ENCODE results near the gene MICU2.
"Not testable (repeated sequence)": the region's sequence is repeated elsewhere in the genome, so short reads cannot be mapped to it uniquely, and the experiment has no call there.

Gene MICU2

DNA sequence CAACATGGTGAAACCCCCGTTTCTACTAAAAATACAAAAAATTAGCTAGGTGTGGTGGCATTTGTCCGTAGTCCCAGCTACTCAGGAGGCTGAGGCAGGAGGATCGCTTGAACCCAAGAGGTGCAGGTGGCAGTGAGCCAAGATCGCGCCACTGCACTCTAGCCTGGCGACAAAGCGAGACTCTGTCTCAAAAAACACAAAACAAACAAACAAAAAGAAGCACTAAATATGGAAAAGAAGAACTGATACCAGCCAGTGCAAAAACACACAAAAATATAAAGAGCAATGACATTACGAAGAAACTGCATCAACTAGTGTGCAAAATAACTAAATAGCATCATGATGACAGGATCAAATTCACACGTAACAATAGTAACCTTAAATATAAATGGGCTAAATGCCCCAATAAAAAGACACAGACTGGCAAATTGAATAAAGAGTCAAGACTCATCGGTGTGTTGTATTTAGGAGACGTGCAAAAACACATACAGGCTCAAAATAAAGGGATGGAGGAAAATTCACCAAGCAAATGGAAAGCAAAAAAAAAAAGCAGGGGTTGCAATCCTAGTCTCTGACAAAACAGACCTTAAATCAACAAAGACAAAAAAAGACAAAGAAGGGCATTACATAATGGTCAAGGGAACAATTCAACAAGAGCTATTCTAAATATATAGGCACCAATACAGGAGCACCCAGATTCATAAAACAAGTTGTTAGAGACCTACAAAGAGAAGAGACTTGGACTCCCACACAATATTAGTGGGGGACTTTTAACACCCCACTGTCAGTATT is 13.1 kb downstream of the MICU2 start:
- not testable (repeated sequence) for DNase-seq

DNA sequence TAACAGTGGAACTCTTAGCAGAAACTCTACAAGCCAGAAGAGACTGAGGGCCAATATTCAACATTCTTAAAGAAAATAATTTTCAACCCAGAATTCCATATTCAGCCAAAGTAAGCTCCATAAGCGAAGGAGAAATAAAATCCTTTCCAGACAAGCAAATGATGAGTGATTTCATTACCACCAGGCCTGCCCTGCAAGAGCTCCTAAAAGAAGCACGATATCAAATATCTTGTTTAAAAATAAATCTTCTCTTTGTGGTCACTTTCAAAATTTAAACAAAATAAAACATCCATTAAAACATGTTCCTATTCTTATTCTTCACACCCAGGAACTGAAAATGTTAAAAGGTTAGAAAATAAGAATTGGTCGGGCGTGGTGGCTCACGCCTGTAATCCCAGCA is 13.7 kb downstream of the MICU2 start:
- no peak for DNase-seq

DNA sequence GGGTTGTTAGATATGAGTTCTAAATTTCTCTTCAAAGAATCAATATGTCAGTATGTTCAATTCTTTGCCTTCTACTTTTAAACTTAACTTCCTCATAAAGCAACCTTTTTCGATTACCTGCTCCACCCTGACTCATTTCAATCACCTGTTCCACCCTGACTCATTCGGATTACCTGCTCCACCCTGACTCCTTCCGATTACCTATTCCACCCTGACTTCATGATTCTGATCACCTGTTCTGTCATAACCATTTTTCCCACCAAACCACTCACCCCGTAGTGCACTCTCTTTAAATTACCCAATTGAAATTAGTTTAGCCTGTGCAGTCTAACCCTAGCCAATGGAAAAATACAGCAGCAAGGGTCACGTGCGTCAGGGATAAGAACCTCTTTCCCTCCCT is 14.5 kb downstream of the MICU2 start:
- not testable (repeated sequence) for DNase-seq

DNA sequence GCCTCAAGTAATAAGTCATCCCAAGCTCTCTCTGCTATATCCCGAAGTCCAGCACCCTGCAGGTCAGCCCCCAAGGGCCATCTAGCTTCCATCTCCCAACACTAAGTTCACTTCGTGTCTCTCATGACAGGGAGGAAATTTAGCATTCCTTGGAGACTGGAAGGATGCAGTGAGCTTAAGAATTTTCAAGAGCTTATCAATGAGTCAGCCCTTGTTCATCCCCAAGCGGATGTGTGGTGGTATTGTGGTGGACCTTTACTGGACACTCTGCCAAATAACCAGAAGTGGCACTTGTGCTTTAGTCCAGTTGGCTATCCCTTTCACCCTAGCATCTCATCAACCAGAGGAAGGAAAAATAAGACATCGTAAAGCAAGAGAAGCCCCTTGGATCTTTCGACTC is 15.6 kb downstream of the MICU2 start:
- not testable (repeated sequence) for DNase-seq

DNA sequence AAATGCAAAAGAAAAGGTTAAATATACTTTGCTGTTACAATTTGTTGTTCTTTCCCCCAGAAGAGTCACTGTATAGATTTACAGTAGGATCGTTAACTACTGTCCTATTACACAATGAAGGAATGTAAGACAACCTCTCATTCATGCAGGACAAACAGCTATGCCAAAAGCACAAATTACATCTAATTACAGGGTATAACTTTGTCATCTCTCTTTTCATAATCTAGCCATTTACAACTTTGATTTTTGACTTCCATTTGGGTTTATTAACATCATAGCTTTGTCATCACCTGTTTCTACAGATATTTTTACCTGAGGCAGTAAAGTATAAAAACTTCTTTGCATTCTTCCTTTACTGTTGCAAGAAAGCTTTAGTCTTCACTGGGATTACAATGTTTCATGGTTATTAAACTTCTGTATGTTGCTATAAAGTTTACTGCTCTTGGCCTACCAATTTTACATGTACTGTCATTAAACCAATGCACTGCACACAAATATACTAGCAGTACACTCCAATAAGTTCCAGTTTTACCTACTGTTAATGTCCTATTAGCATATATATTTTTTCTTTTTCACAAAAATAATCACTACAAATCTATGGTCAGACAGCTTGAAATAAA is 18.9 kb downstream of the MICU2 start:
- DNase-seq, result no peak

DNA sequence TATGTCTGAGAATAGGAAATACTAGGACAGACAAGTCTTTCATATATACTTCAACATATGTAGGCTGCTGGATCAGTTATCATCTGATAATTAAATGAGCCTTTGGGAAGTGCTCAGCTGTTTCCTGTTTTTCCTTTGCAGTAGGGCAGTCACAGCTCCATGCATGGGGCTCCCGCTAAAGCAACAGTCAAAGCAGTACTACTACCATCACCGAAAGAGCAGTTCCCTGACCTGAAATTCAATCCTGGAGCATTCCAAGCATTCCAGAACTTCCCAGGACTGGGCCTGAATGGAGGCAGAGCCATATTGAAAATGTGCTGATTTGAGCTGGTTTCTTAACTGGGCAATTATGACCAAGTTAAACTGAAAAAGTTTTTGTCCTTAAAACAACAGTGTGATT is 20.5 kb downstream of the MICU2 start:
- no peak for DNase-seq

DNA sequence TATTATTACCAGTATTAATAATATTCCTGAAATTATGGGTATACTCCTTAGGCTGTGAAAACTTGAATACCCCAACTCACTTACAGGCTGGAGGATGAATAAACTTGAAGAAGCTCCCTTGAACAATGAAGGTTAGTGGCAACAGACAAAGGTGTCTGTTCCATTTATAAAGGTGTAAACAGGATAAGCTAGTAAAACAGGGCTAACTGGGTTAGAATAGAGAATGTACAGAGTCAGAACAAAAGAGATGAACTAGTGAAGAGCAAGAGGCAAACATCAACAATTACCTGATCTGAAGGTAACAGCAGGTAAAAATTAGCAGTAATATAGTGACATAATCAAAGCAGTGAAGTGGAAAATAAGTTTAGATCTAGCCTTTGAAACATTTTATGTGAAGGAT is 23.2 kb downstream of the MICU2 start:
- DNase-seq, result no peak

DNA sequence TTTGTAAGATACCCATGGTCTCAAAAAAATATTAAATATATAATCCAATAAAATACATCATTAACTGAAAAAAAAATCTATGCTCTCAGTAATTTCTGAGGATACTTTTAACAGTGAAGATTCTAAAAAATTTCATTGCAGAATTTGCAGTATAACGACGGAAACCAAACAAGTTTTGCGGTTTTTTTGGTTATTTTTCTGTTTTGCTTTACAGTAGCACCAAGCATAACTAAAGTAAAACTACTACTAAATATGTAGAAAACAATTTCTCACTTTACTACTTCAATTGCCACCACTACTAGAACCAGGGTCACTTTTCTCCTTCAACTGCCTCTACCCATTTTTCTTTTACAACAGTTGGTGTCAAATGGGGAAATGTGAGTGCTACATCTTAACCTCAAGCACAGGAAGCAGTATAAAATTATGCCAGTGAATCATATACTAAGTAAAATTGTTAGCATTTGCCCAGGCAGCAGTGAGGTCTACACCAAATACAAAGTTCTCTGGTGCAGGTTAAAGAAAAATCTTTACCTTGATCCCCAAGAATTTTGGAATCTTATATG is 24.1 kb downstream of the MICU2 start:
- no peak for DNase-seq

DNA sequence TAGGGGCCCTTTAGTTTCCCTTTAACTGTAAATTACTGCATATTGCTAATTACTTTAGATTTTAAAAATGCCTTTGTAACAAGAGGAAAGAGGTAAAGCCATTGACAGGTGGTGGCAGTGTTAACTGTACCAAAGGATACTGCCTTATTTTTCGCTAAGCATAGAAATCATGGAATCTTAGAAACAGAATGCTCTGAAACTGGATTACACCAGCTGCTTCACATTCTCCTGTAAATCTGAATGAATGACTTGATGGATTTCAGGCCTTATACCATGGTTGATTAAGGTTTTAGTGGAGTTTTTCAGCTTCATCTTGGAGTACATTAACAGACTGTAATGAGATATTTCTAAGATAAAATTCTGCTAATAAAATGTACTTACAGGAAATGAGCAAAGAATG is 25.2 kb downstream of the MICU2 start:
- no peak for DNase-seq

DNA sequence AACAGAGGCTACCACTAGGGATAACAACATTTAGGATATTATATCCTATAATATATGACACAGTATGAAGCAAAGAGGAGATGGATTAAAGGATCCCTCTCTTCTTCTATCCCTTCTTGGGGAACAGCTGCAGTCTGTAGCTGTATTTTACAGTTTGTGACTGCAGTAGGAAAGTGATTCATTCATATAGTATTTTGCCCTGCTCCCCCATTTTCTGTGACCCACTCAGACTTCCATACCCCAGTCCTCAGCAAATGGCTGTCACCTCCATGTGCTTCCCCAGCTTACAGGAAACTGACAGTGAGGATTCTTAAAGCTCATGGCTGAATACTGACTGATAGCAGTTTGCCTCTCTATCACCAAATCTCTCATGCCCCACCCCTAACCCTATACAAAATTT is 27.5 kb downstream of the MICU2 start:
- DNase-seq, result no peak

DNA sequence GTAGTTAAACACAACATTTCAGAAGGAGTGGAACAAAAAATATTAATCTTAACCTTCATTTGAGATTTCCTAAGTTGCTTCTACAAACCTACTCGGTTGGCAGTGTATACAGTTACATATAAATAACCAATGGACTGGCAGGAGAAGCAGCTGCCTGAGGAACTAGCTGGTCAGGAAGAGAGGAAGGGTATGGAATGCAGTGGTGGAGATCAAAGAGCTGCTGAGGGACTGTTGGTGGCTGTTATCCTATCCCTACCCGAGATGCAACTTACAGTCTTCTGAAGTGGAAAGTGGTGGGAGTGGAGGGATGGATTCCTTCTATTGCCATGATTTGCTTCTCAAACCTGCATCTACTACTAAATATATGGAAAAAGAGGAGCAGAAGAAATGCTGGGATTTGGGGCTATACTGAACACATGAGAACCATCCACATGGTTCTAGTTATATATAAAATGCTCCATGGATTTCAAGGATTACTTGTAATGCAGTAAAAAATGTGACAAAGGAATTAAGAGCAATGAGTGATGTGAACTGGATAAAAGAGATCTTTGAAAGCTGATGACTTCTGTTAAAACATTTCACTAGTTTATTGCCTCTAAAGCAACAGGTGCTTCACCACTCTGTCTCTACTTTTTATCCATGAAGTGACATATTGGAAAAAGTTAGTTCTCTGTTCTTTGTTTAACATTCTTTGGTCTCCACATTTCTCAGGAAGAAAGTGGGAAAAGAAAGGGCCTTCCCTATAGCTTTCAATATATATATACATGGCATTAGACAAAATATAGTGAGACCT is 29.9 kb downstream of the MICU2 start:
- no peak for DNase-seq

DNA sequence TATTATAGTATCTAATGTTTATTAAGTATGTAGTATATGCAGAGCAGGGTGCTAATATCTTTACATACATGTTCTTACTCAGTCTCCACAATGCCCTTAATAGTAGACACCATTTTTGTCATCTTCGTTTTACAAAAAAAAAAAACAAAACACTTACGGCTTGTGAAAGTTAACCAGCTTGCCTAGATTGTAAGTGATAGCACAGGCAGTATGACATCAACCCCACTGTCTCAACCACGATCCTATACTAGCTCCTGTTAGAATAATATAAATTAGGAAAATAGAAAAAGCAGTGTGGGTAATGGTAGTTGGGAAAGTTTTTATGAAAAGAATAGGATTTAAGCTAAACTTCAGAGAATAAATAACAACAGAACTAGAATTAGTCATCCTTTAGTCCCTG is 34.3 kb downstream of the MICU2 start:
- DNase-seq, result no peak

DNA sequence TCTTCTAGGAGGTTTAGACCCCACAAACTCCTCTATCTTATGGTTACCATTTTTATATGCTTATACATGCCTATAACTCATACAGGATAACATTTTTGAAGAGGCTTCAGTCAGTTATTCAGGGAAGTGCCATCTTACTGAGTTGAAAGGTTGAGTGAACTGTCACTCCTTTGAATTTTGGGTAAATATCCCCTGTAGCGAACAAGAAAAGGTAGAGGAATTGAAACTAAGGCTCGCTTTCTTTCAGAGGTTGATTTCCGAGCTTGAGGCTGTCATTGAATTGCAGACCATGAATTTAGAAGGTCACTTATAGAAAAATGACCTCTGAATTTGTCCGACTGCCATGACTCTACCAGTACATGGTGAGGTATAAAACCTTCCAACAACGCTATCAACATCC is 35.1 kb downstream of the MICU2 start:
- no peak for DNase-seq

DNA sequence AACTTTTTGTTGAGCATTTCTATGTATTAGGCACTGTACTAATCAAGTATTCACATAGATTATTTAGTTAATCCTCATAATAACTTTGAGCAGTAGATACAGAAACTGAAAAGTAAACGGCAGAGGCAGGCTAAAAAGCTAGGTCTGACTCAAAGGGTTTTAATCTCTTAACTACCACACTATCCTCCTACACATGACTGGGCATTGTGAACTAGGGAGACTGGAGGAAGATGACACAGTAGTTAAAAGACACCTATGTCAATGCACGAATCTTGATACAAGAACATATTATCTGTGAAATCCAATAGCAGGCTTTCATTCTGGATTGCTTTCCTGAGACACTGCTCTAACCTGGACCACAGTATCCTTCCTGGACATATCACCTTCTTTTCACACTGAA is 36.3 kb downstream of the MICU2 start:
- DNase-seq, result no peak

DNA sequence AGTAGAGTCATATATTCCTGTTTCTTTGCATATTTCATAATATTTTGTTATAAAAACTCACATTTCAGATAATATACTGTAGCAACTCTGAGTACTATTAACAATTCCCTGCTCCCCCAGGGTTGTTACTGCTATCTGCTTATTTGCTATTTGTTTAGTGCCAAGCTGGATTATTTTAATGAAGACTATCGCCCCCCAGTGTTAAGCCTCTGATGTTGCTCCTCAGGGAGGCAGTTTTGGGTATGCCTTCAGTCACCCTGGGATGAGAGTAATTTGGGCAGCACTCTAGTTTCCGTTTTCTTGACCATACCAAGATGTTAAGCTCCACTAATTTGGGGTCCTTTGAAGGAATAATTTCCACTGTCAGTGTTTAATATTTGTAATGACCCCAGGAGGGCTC is 46.0 kb downstream of the MICU2 start:
- no peak for DNase-seq

DNA sequence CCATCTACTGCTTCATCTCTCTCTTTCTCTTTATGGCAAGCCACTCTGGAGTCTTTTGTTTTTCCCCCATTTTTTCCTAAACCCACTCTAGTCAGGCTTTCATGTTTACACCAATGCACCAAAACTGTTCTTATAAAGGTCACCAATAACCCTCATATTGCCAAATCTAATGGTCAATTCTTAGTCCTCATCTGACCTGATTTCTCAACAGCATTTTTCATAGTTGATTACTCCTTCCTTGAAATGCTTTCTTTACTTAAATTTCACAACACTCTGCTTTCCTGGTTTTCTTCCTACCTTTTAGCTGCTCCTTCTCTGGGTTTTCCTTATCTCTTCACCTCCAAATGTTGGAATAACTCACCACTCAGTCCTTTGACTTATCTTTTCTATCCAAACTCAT is 47.9 kb downstream of the MICU2 start:
- no peak for DNase-seq

DNA sequence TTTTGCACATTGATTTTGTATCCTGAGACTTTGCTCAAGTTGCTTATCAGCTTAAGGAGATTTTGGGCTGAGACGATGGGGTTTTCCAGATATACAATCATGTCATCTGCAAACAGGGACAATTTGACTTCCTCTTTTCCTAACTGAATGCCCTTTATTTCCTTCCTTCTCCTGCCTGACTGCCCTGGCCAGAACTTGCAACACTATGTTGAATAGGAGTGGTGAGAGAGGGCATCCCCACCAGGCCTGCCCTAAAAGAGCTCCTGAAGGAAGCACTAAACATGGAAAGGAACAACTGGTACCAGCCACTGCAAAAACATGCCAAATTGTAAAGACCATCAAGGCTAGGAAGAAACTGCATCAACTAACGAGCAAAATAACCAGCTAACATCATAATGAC is 50.7 kb downstream of the MICU2 start:
- DNase-seq, result not testable (repeated sequence)

DNA sequence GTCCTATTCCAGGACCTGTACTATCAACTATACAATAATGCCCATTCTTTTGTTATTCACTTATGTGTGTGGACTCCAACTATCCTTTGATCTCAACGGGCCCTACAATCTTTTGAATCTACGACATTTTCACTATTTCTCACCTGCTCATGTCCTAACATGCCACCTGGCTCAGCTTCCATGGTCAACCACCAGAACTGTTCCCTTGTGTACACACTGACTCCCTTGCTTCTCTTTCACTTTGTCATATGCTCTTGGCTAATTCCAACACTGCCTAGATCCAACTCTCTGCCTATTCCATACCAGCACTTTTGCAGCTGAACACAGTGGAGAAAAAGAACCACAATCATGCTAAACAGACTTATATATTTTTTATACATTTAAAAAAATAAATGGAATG is 53.1 kb downstream of the MICU2 start:
- no peak for DNase-seq

DNA sequence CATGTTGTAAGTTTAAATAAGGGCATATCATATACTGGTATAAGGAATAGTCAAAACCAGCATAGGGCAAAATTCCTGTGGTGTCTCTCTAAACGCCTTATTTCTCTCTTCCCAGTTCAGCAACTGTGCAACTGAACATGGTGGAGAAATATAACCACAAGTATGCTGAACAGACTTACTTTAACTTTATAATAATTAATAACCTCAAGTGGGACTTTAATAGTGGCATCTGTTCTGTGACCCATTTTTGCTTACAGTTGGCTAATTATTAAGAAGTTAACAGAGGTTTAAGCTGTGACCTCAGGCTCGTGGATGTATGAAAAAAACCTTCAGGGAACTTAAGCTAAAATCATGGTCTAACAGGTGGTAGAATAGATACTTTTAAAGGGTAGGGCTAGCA is 54.3 kb downstream of the MICU2 start:
- no peak for DNase-seq

DNA sequence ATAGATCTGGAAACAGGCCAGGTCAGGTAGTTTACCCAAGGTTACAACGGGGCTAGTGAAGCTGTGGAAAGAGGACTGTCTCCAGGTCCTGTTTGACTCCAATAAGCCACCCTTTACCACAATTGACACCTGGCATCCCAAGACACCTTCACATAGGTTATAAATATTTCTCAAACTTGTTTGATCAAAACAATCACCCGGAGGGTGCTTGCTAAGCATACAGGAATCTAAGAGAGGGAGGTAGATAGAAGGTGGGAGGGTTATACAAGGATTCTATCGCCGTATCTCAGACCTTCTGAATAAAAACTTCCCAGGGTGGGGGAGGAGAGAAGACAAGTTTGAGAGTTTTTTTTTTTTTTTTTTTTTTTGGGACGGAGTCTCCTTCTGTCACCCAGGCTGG is 55.4 kb downstream of the MICU2 start:
- DNase-seq, result no peak

DNA sequence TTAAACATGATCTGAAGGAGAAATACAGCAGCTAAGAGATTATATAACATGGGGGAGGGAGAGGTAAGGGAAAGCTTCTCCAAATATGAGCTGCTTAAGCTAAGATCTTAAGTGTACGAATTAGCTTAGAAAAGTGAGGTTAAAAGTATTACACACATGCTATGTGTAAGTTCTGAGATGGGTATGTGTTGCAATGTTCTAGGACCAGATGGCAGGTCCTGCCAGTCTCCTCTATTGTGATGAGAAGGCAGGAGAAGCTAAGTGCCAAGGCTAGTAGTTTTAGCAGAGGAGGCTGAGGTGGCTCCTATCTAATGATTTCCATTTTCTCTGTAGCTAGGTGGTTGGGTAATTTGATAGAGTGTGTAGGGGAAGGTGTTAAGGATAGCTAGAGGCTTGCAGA is 57.6 kb downstream of the MICU2 start:
- no peak for DNase-seq

DNA sequence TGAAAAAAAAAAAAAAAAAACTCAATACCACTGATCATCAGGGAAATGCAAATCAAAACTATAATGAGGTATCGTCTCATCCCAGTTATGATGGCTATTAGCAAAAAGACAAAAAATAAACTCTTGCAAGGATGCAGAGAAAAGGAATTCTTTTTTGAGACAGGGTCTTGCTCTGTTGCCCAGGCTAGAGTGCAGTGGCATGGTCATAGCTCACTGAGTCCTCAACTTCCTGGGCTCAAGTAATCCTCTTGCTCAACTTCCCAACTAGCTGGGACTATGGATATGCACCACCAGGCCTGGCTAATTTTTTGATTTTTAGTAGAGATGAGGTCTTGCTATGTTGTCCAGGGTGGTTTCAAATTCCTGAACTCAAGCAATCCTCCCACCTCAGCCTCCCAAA is 59.5 kb downstream of the MICU2 start:
- no peak for DNase-seq

DNA sequence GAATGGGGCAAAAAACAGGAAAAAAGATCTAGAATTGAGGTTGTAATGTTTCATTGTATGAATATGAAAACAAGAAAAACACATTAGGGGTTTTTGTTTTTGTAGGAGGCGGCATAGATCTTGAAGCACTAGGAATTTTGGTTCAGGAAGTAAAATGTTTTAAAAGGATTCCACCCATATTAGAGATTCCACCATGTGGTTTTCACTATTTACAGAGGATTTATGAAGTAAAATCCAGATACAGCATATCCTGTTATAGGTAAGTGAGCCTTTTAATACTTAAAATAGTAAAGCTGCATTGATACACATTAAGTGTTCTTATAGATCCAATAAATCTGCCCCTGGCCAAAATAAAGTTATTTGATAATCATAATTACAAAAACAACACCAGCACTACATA is 61.4 kb downstream of the MICU2 start:
- no peak for DNase-seq

DNA sequence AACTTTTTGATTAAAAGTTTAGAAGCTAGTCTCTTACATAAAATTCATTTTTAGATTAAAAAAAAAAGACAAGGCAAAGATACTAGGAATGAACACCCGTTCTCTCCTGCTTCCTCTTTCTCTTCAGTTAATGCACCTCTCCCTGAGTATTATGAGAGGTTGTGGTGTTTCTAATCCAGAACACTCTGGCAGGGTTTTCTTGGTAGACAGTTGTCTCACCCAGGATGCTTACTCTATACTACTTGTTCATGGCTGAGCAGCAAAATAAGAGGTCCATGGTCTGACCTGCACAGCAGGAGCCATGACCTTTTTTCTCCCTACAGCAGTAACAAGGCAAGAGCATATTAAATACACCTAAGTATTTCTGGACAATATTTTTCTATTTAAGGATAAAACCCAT is 62.0 kb downstream of the MICU2 start:
- no peak for DNase-seq

All from NCI-H2107 (cell line).